H1 (cell line): ENCODE results near the gene PPP4R1. TPM values are rescaled to one million over a fixed set of nuclear protein-coding genes. Genes with fewer than 3 reads are reported as not detected.

ENCODE experiments used
- CTCF ChIA-PET: fragments of 300-600 bp; sonication (Branson Sonifier 250); formaldehyde crosslinking; loops from one replicate; lab custom pipeline; 2021; ENCODE audit not compliant: partially characterized antibody; lab: Charles Lee
- POLR2A ChIA-PET: fragments of 300-600 bp; sonication (Branson Sonifier 250); formaldehyde crosslinking; loops from one replicate; lab custom pipeline; 2021; ENCODE audit warnings: inconsistent platforms; ENCODE audit not compliant: partially characterized antibody; lab: Charles Lee
- DNase-seq, 2 experiments: peaks; one replicate each; pipeline versions ENCODE4 v3.0.0 to v3.0.0-alpha.2; 2010 to 2022; ENCODE audit warnings: low spot score in 2 of 2, low read depth in 1 of 2, mixed read lengths in 1 of 2
- FAIRE-seq: peaks from 2 replicates; lab custom pipeline; 2011; peaks lifted over from hg19 to GRCh38; lab: Jason Lieb, UNC
- H2AFZ ChIP-seq: 2 replicates; pipeline ENCODE4 v1.8.1; 2012; ENCODE audit warnings: low read length, inconsistent platforms
- H2AK5ac ChIP-seq: 2 replicates; pipeline ENCODE4 v1.6.1; 2013; ENCODE audit warnings: low read depth, low read length
- H2BK120ac ChIP-seq: replicated peaks from 2 replicates; pipeline ENCODE3; 2013; ENCODE audit warnings: low read depth, low read length, inconsistent platforms
- H2BK12ac ChIP-seq: 2 replicates; pipeline ENCODE4 v1.6.1; 2013; ENCODE audit warnings: low read depth, low read length
- H2BK15ac ChIP-seq: 2 replicates; pipeline ENCODE4 v1.6.1; 2013; ENCODE audit warnings: low read length
- H2BK20ac ChIP-seq: 2 replicates; pipeline ENCODE4 v1.6.1; 2013; ENCODE audit warnings: low read length
- H2BK5ac ChIP-seq: 2 replicates; pipeline ENCODE4 v1.6.1; 2013; ENCODE audit warnings: low read depth, low read length
- H3K14ac ChIP-seq: 2 replicates; pipeline ENCODE4 v1.6.1; 2013; ENCODE audit warnings: inconsistent platforms; ENCODE audit not compliant: insufficient read length
- H3K18ac ChIP-seq: 2 replicates; pipeline ENCODE4 v1.6.1; 2013; ENCODE audit warnings: low read length; ENCODE audit errors: extremely low read depth
- H3K23ac ChIP-seq: 2 replicates; pipeline ENCODE4 v1.6.1; 2013; ENCODE audit warnings: inconsistent platforms; ENCODE audit not compliant: insufficient read length
- H3K23me2 ChIP-seq: 2 replicates; pipeline ENCODE4 v1.6.1; 2013; ENCODE audit warnings: low read depth, low read length
- H3K27ac ChIP-seq: 2 replicates; pipeline ENCODE4 v1.6.1; 2011; ENCODE audit warnings: low read depth, low read length, inconsistent platforms
- H3K27me3 ChIP-seq, 4 experiments: replicated peaks in 1 of 4; 1 replicate in 1 of 4; 2 replicates in 3 of 4; pipeline versions ENCODE4 v1.6.1 to v1.8.1; 2011 to 2013; ENCODE audit warnings: low read length in 3 of 4, mild to moderate bottlenecking in 3 of 4, inconsistent platforms in 2 of 4, mixed read lengths in 2 of 4, moderate library complexity in 1 of 4; ENCODE audit not compliant: control insufficient read depth in 3 of 4, insufficient read depth in 3 of 4; ENCODE audit errors: extremely low read depth in 1 of 4
- H3K36me3 ChIP-seq, 4 experiments: 2 replicates each; pipeline versions ENCODE4 v1.6.1 to v1.8.1; 2011 to 2013; ENCODE audit warnings: mild to moderate bottlenecking in 4 of 4, low read length in 3 of 4, moderate library complexity in 2 of 4, control low read depth in 1 of 4, inconsistent platforms in 1 of 4; ENCODE audit not compliant: insufficient read depth in 4 of 4, control insufficient read depth in 2 of 4
- H3K4ac ChIP-seq: replicated peaks from 2 replicates; pipeline ENCODE3; 2013; ENCODE audit warnings: low read length, low read depth, mixed read lengths, inconsistent platforms; ENCODE audit not compliant: insufficient read length
- H3K4me1 ChIP-seq, 4 experiments: replicated peaks in 1 of 4; 1 replicate in 1 of 4; 2 replicates in 3 of 4; pipeline versions ENCODE4 v1.6.1 to v1.8.1; 2011 to 2013; ENCODE audit warnings: low read length in 3 of 4, inconsistent platforms in 2 of 4, mixed read lengths in 1 of 4; ENCODE audit not compliant: insufficient read depth in 4 of 4, control insufficient read depth in 3 of 4
- H3K4me2 ChIP-seq, 2 experiments: 2 replicates each; pipeline versions ENCODE4 v1.6.1 to v1.8.1; 2011 to 2013; ENCODE audit warnings: low read depth in 2 of 2, low read length in 2 of 2, control low read depth in 1 of 2, inconsistent platforms in 1 of 2, mild to moderate bottlenecking in 1 of 2; ENCODE audit not compliant: insufficient read depth in 1 of 2
- H3K4me3 ChIP-seq, 4 experiments: fragments of 200-600, 300-600 bp in 1 of 4; sonication (generic), shearing (Covaris generic), sonication (Bioruptor Twin) in 1 of 4; 2 replicates each; pipeline versions ENCODE4 v1.5.1 to v1.8.1; 2011 to 2016; ENCODE audit warnings: low read length in 4 of 4, low read depth in 3 of 4, control low read depth in 2 of 4, inconsistent platforms in 2 of 4, mild to moderate bottlenecking in 2 of 4, mixed read lengths in 1 of 4, moderate library complexity in 1 of 4; ENCODE audit not compliant: insufficient read depth in 2 of 4; ENCODE audit errors: extremely low read depth in 1 of 4
- H3K56ac ChIP-seq: replicated peaks from 2 replicates; pipeline ENCODE3; 2013; ENCODE audit warnings: low read depth, mild to moderate bottlenecking, mixed read lengths, low read length, inconsistent platforms; ENCODE audit not compliant: insufficient read length
- H3K79me1 ChIP-seq: 2 replicates; pipeline ENCODE4 v1.6.1; 2013; ENCODE audit warnings: low read depth, low read length, control low read depth
- H3K79me2 ChIP-seq, 2 experiments: 2 replicates each; pipeline versions ENCODE4 v1.6.1 to v1.8.1; 2012 to 2013; ENCODE audit warnings: low read length in 2 of 2, mild to moderate bottlenecking in 2 of 2, inconsistent platforms in 1 of 2; ENCODE audit not compliant: insufficient read depth in 2 of 2, control insufficient read depth in 1 of 2
- H3K9ac ChIP-seq, 4 experiments: replicated peaks in 1 of 4; 1 replicate in 1 of 4; 2 replicates in 3 of 4; pipeline versions ENCODE4 v1.6.1 to v1.8.1; 2011 to 2013; ENCODE audit warnings: low read depth in 3 of 4, low read length in 3 of 4, control low read depth in 2 of 4, mild to moderate bottlenecking in 2 of 4, moderate library complexity in 2 of 4, inconsistent platforms in 1 of 4; ENCODE audit errors: extremely low read depth in 1 of 4
- H3K9me3 ChIP-seq, 2 experiments: 2 replicates each; pipeline versions ENCODE4 v1.6.1 to v1.8.1; 2012 to 2013; ENCODE audit warnings: mild to moderate bottlenecking in 2 of 2, moderate library complexity in 2 of 2, control low read depth in 1 of 2, inconsistent platforms in 1 of 2, low read depth in 1 of 2, low read length in 1 of 2, mixed read lengths in 1 of 2; ENCODE audit not compliant: insufficient read depth in 2 of 2
- H4K20me1 ChIP-seq, 2 experiments: replicated peaks in 1 of 2; 2 replicates each; pipeline versions ENCODE3 to v1.8.1; 2011 to 2013; ENCODE audit warnings: inconsistent platforms in 2 of 2, low read length in 2 of 2, mild to moderate bottlenecking in 1 of 2; ENCODE audit not compliant: insufficient read depth in 2 of 2, control insufficient read depth in 1 of 2
- H4K5ac ChIP-seq: 2 replicates; pipeline ENCODE4 v1.6.1; 2013; ENCODE audit warnings: low read length, low read depth, mixed read lengths, inconsistent platforms; ENCODE audit not compliant: insufficient read length
- H4K8ac ChIP-seq: 2 replicates; pipeline ENCODE4 v1.8.0; 2013; ENCODE audit warnings: mild to moderate bottlenecking, moderate library complexity, low read length, inconsistent platforms; ENCODE audit not compliant: insufficient read depth; ENCODE audit errors: extremely low read depth
- H4K91ac ChIP-seq: replicated peaks from 2 replicates; pipeline ENCODE3; 2013; ENCODE audit warnings: low read length, mixed read lengths, inconsistent platforms; ENCODE audit not compliant: insufficient read length
- ASH2L ChIP-seq: fragments of 200-600, 300-600 bp; sonication (generic); IDR thresholded peaks from one replicate; pipeline ENCODE4 v1.7.1; 2017; ENCODE audit warnings: low read length
- CEBPB ChIP-seq: IDR thresholded peaks from 2 replicates; pipeline ENCODE4 v1.6.1; 2012; ENCODE audit warnings: low read depth, low read length
- CHD2 ChIP-seq: IDR thresholded peaks from 2 replicates; pipeline ENCODE4 v1.6.1; 2012; ENCODE audit warnings: low read length, improper control_type of control experiment
- HDAC2 ChIP-seq, 2 experiments: fragments of 300-600 bp in 1 of 2; sonication (generic) in 1 of 2; IDR thresholded peaks; 2 replicates each; pipeline ENCODE4 v1.6.1; 2011 to 2012; ENCODE audit warnings: low read depth in 2 of 2, low read length in 2 of 2, mild to moderate bottlenecking in 2 of 2, moderate library complexity in 2 of 2, borderline replicate concordance in 1 of 2, inconsistent platforms in 1 of 2
- HDAC6 ChIP-seq: IDR thresholded peaks from one replicate; pipeline ENCODE4 v1.7.1; 2012; ENCODE audit warnings: low read depth, mild to moderate bottlenecking, inconsistent platforms, low read length, moderate library complexity
- KDM4A ChIP-seq: IDR thresholded peaks from one replicate; pipeline ENCODE4 v1.7.1; 2012; ENCODE audit warnings: low read depth, mild to moderate bottlenecking, moderate library complexity, low read length, inconsistent platforms; ENCODE audit not compliant: severe bottlenecking
- KDM5A ChIP-seq: fragments of 200-600 bp; IDR thresholded peaks from 2 replicates; pipeline ENCODE4 v1.7.1; 2012; ENCODE audit warnings: mild to moderate bottlenecking, low read length, inconsistent platforms, mixed read lengths
- SP2 ChIP-seq: IDR thresholded peaks from 2 replicates; pipeline ENCODE4 v1.6.1; 2012; ENCODE audit warnings: mild to moderate bottlenecking, low read length, inconsistent platforms
- SP4 ChIP-seq: IDR thresholded peaks from 2 replicates; pipeline ENCODE4 v1.6.1; 2012; ENCODE audit warnings: low read length, inconsistent platforms
- SRF ChIP-seq: IDR thresholded peaks from 2 replicates; pipeline ENCODE4 v1.6.1; 2011; ENCODE audit warnings: mild to moderate bottlenecking, low read depth, low read length, moderate library complexity
- SUZ12 ChIP-seq: fragments of 200-600 bp; sonication (generic); IDR thresholded peaks from 2 replicates; pipeline ENCODE4 v1.6.1; 2012; ENCODE audit warnings: mild to moderate bottlenecking, inconsistent platforms, low read length, moderate library complexity, mixed read lengths
- WGBS, 2 experiments: shearing (Covaris generic) in 1 of 2; methylation state at CpG; one replicate each; pipeline versions ENCODE4 v1.1.6 to v1.1.7; 2013 to 2015; ENCODE audit warnings: low lambda C conversion rate in 2 of 2, mixed read lengths in 2 of 2, inconsistent platforms in 1 of 2, low coverage in 1 of 2, missing lambda C conversion rate in 1 of 2; ENCODE audit not compliant: insufficient replicate concordance in 2 of 2, insufficient coverage in 1 of 2, insufficient read length in 1 of 2; ENCODE audit errors: extremely low coverage in 1 of 2, missing lambda C conversion rate in 1 of 2; 5-methylcytosine and 5-hydroxymethylcytosine counted together
- polyA plus RNA-seq, 7 experiments: library from polyadenylated mRNA; depleted of rRNA in 3 of 7; stranded (reverse) in 5 of 7; unstranded in 2 of 7; fragments of >200 nt in 5 of 7; fragments of 200-250 nt in 2 of 7; gene quantifications; 1 replicate in 5 of 7; 2 replicates in 1 of 7; 4 replicates in 1 of 7; pipeline versions ENCODE4 v1.2.1 to v1.2.3, GENCODE V29; 2011 to 2013; ENCODE audit warnings: missing spikeins in 2 of 7, mixed read lengths in 2 of 7
- total RNA-seq: library from RNA; stranded (reverse); fragmentation: NEBNext Ultra II Directional; extraction: Animal tissue kit (Norgen Biotek cat#: 25700); gene quantifications from 2 replicates; pipeline ENCODE4 v1.2.1, GENCODE V29; 2021
- TF ChIP-seq, protein P1 (sequence below), 3 experiments: IDR thresholded peaks; 1 replicate in 2 of 3; 2 replicates in 1 of 3; pipeline versions ENCODE4 v1.5.1 to v1.6.1; 2011; ENCODE audit warnings: low read length in 3 of 3, mild to moderate bottlenecking in 3 of 3, inconsistent platforms in 2 of 3, low read depth in 1 of 3, moderate library complexity in 1 of 3; ENCODE audit not compliant: insufficient read depth in 1 of 3; ENCODE audit errors: control extremely low read depth in 1 of 3

The PPP4R1 gene
- total and polyA plus RNA-seq, 2 of the 8 experiments (the other 6 are each of a cell fraction or from before 2014, with no cell fraction given) = 67.4 to 96.1 TPM

DNA sequence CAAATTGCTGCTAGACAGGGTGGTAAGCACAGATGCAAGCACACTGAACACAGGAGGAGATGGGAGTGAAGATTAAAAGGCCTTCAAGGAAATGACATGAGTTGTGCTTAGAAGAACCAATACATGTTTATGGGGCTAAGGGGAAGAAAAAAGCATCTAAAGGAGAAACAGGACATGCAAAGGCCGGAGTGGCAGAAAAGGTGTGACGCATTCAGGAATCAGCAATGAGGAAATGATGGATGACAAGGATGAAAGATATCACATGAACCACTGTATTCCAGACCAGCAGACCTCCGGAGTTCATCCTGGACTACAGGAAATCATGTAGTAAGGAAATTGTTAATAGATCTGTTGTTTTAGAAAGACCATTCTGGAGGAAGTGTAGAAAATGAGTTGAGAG, 42.8 kb downstream of the PPP4R1 start:
- WGBS, 2 experiments = 90% methylated on average over 3 of the region's 3 CpGs; no CpG with 5 or more reads in 1 of the 2 experiments
- Histone ChIP-seq H3K4ac (no peak overlapping the region), H3K27me3 (no peaks in the 10 kb centered on the region), H4K8ac (no peak overlapping the region), H2BK20ac (no peak overlapping the region), H2AK5ac (no peak overlapping the region), H3K36me3 (peaks cover 5 to 29% (median 10%) of the 10 kb centered on the region in 4 experiments; a peak in 5 of 8 replicates), H3K56ac (no peak overlapping the region), H3K27ac (no peak overlapping the region), H2BK12ac (no peak overlapping the region), H3K4me1 (peaks cover 2 to 3% (median 3%) of the 10 kb centered on the region in 4 experiments; a peak in 5 of 7 replicates), H2BK5ac (no peak overlapping the region), H3K23ac (no peak overlapping the region), H2AFZ (no peak overlapping the region), H3K79me1 (no peaks in the 10 kb centered on the region), H3K9me3 (no peaks in the 10 kb centered on the region), H4K20me1 (peaks cover 0 to 2% of the 10 kb centered on the region in 2 experiments), H4K5ac (no peak overlapping the region), H2BK15ac (no peak overlapping the region), H3K23me2 (no peaks in the 10 kb centered on the region), H4K91ac (no peak overlapping the region), H2BK120ac (no peak overlapping the region), H3K4me2 (no peak overlapping the region), H3K14ac (no peak overlapping the region), H3K4me3 (no peak overlapping the region), H3K9ac (no peak overlapping the region), H3K18ac (no peak overlapping the region), H3K79me2 (no peaks in the 10 kb centered on the region)
- ChIA-PET CTCF (no interaction called here), POLR2A (no interaction called here)
- no peak for FAIRE-seq
- DNase-seq = no peak
- TF ChIP-seq KDM4A = no peak
- TF ChIP-seq HDAC6 = no peak
- no peak for TF ChIP-seq SP2
- TF ChIP-seq HDAC2 (IDR thresholded peaks at IDR 0.05; ENCODE audit: borderline replicate concordance in 1 of 2, low read depth in 2 of 2, low read length in 2 of 2) = no peak
- no peak for TF ChIP-seq SRF
- TF ChIP-seq CEBPB = no peak
- TF ChIP-seq SUZ12 = no peak
- TF ChIP-seq CHD2 = no peak
- TF ChIP-seq KDM5A = no peak
- no peak for TF ChIP-seq SP4
- TF ChIP-seq ASH2L = no peak
- TF ChIP-seq, protein P1, sequence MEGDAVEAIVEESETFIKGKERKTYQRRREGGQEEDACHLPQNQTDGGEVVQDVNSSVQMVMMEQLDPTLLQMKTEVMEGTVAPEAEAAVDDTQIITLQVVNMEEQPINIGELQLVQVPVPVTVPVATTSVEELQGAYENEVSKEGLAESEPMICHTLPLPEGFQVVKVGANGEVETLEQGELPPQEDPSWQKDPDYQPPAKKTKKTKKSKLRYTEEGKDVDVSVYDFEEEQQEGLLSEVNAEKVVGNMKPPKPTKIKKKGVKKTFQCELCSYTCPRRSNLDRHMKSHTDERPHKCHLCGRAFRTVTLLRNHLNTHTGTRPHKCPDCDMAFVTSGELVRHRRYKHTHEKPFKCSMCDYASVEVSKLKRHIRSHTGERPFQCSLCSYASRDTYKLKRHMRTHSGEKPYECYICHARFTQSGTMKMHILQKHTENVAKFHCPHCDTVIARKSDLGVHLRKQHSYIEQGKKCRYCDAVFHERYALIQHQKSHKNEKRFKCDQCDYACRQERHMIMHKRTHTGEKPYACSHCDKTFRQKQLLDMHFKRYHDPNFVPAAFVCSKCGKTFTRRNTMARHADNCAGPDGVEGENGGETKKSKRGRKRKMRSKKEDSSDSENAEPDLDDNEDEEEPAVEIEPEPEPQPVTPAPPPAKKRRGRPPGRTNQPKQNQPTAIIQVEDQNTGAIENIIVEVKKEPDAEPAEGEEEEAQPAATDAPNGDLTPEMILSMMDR (IDR thresholded peaks at IDR 0.05; ENCODE audit: control extremely low read depth in 1 of 3, insufficient read depth in 1 of 3, low read depth in 1 of 3, low read length in 3 of 3) = no peak
